Activated CD8-positive, alpha-beta memory T cell treated with anti-CD3 and anti-CD28 coated beads, Interleukin-2, amount 50 U/mL, for 1 hour (primary cell): ENCODE measurements around the gene PRDM9.
"Not testable (repeated sequence)": the region's sequence is repeated elsewhere in the genome, so short reads cannot be mapped to it uniquely, and the experiment has no call there.

Source experiments
- DNase-seq: peaks from one replicate; pipeline ENCODE4 v3.0.0-alpha.2; 2020; ENCODE audit errors: extremely low read depth

PRDM9 gene

GRCh38 chr5:23527216-23527920 lies 20.0 kb downstream of the PRDM9 start:
- DNase-seq = not testable (repeated sequence)

- no peak for DNase-seq
Measured at GRCh38 chr5:23528677-23529076, 21.3 kb downstream of the PRDM9 start.

- DNase-seq = no peak
Measured at GRCh38 chr5:23530571-23530970, 23.2 kb downstream of the PRDM9 start.

GRCh38 chr5:23571059-23571458 lies 63.6 kb downstream of the PRDM9 start:
- DNase-seq = no peak
